ENCODE measurements around the gene ROGDI. TPM values are rescaled to one million over a fixed set of nuclear protein-coding genes. Genes with fewer than 3 reads are reported as not detected.
A peak's percentile ranks its signal among the peaks of the same experiment; 100 is the strongest.

Gene ROGDI
- total and polyA plus RNA-seq, 2 of the 13 experiments (the other 11 are each of a cell fraction or from before 2014, with no cell fraction given), result 19.2 to 42.1 TPM

- TF ChIP-seq HNF1A (IDR thresholded peaks at IDR 0.05; ENCODE audit: low read depth), result no peak
- TF ChIP-seq HNF1A (CRISPR knock-in tag; IDR thresholded peaks at IDR 0.05; ENCODE audit: borderline replicate concordance), result 0 out of 2 replicates have a peak, but pooled peaks have one; percentile 32
- TF ChIP-seq ZNF280B (CRISPR knock-in tag; IDR thresholded peaks at IDR 0.05; ENCODE audit: borderline replicate concordance), result peak; percentile 34; the same call in 1 of the 2 replicates
- TF ChIP-seq WIZ (CRISPR knock-in tag; IDR thresholded peaks at IDR 0.05), result no peak; the same call in 1 of the 2 replicates
- peak; percentile 86 for TF ChIP-seq CREM (IDR thresholded peaks at IDR 0.05)
- TF ChIP-seq CREM (CRISPR knock-in tag; IDR thresholded peaks at IDR 0.05), result no peak
- TF ChIP-seq HNRNPLL (IDR thresholded peaks at IDR 0.05; ENCODE audit: low read depth, low read length, poor library complexity, severe bottlenecking), result peak; percentile 96
- 0 out of 2 replicates have a peak, but pooled peaks have one; percentile 24 for TF ChIP-seq RXRA (CRISPR knock-in tag; IDR thresholded peaks at IDR 0.05)
- TF ChIP-seq ZNF652 (CRISPR knock-in tag; IDR thresholded peaks at IDR 0.05; ENCODE audit: borderline replicate concordance, low read depth), result peak; percentile 69; the same call in 1 of the 2 replicates
- TF ChIP-seq ZNF441 (CRISPR knock-in tag; IDR thresholded peaks at IDR 0.05; ENCODE audit: borderline replicate concordance), result no peak
- TF ChIP-seq SMARCC2 (IDR thresholded peaks at IDR 0.05), result no peak
- no peak for TF ChIP-seq SOX13 (IDR thresholded peaks at IDR 0.05)
- peak in 1 of 2 experiments; percentile 8; a peak in 1 of 4 replicates for TF ChIP-seq SOX13 (CRISPR knock-in tag; conservative IDR thresholded peaks at IDR 0.05 in 1 of 2, IDR thresholded peaks at IDR 0.05 in 1 of 2)
- TF ChIP-seq FOXA1 (IDR thresholded peaks at IDR 0.05), result no peak
- 0 out of 2 replicates have a peak, but pooled peaks have one; percentile 6 for TF ChIP-seq FOXA1 (CRISPR knock-in tag; IDR thresholded peaks at IDR 0.05)
- TF ChIP-seq THRA (CRISPR knock-in tag; IDR thresholded peaks at IDR 0.05; ENCODE audit: borderline replicate concordance), result no peak
- no peak for TF ChIP-seq ZNF282 (IDR thresholded peaks at IDR 0.05; ENCODE audit: partially characterized antibody)
- no peak for TF ChIP-seq CCAR2 (optimal IDR thresholded peaks at IDR 0.05; ENCODE audit: low read depth, low read length)
- no peak for TF ChIP-seq ZNF768 (CRISPR knock-in tag; IDR thresholded peaks at IDR 0.05)
- TF ChIP-seq ZNF264 (CRISPR knock-in tag; IDR thresholded peaks at IDR 0.05), result peak; percentile 56; the same call in 1 of the 2 replicates
- TF ChIP-seq ZNF501 (CRISPR knock-in tag; IDR thresholded peaks at IDR 0.05), result peak; percentile 81
- TF ChIP-seq SAP130 (CRISPR knock-in tag; IDR thresholded peaks at IDR 0.05; ENCODE audit: low read depth), result peak; percentile 80
- no peak for TF ChIP-seq ZNF510 (CRISPR knock-in tag; IDR thresholded peaks at IDR 0.05; ENCODE audit: low read depth)
- peak; percentile 72 for TF ChIP-seq PHF20 (CRISPR knock-in tag; IDR thresholded peaks at IDR 0.05)
These were observed 33.7 kb downstream of the ROGDI start (continued) for GRCh38 chr16:4768549-4769305.
